H9 (cell line): ENCODE data around the gene NSMCE3. TPM values are rescaled to one million over a fixed set of nuclear protein-coding genes. Genes with fewer than 3 reads are reported as not detected.

Experiments
- DNase-seq: peaks from one replicate; pipeline ENCODE4 v3.0.0-alpha.2; 2017
- H2AFZ ChIP-seq: one replicate; pipeline ENCODE4 v1.6.1; 2013; ENCODE audit warnings: mild to moderate bottlenecking, low read length, control low read depth, moderate library complexity
- H2AK5ac ChIP-seq: 2 replicates; pipeline ENCODE4 v1.6.1; 2013; ENCODE audit warnings: low read length, control low read depth, mixed read lengths; ENCODE audit not compliant: insufficient read length
- H2BK120ac ChIP-seq: one replicate; pipeline ENCODE4 v1.6.1; 2013; ENCODE audit warnings: low read depth, mild to moderate bottlenecking, low read length, control low read depth, inconsistent platforms; ENCODE audit not compliant: poor library complexity, severe bottlenecking
- H2BK12ac ChIP-seq: 2 replicates; pipeline ENCODE4 v1.6.1; 2013; ENCODE audit warnings: low read length, control low read depth, mixed read lengths, low read depth; ENCODE audit not compliant: insufficient read length
- H2BK15ac ChIP-seq: 2 replicates; pipeline ENCODE4 v1.6.1; 2013; ENCODE audit warnings: low read depth, low read length, control low read depth
- H2BK20ac ChIP-seq: one replicate; pipeline ENCODE4 v1.6.1; 2013; ENCODE audit warnings: low read depth, mild to moderate bottlenecking, low read length, control low read depth, inconsistent platforms; ENCODE audit not compliant: poor library complexity, severe bottlenecking
- H2BK5ac ChIP-seq: 2 replicates; pipeline ENCODE4 v1.6.1; 2013; ENCODE audit warnings: low read length, control low read depth, mixed read lengths; ENCODE audit not compliant: insufficient read length
- H3K14ac ChIP-seq: 2 replicates; pipeline ENCODE4 v1.6.1; 2013; ENCODE audit warnings: low read length, control low read depth; ENCODE audit not compliant: insufficient read depth
- H3K18ac ChIP-seq: 2 replicates; pipeline ENCODE4 v1.6.1; 2013; ENCODE audit warnings: low read depth, mild to moderate bottlenecking, mixed read lengths, low read length, control low read depth; ENCODE audit not compliant: insufficient read length
- H3K23ac ChIP-seq: 2 replicates; pipeline ENCODE4 v1.6.1; 2013; ENCODE audit warnings: low read length, control low read depth, mixed read lengths, low read depth; ENCODE audit not compliant: insufficient read length
- H3K23me2 ChIP-seq: 2 replicates; pipeline ENCODE4 v1.6.1; 2013; ENCODE audit warnings: low read depth, mild to moderate bottlenecking, mixed read lengths, low read length, control low read depth; ENCODE audit not compliant: insufficient read length, poor library complexity, severe bottlenecking
- H3K27ac ChIP-seq: 2 replicates; pipeline ENCODE4 v1.5.1; 2013; ENCODE audit warnings: low read length, control low read depth, mixed read lengths, low read depth; ENCODE audit not compliant: insufficient read length
- H3K27me3 ChIP-seq: 2 replicates; pipeline ENCODE4 v1.6.1; 2013; ENCODE audit warnings: low read length, control low read depth, inconsistent platforms; ENCODE audit not compliant: insufficient read depth
- H3K4ac ChIP-seq: 2 replicates; pipeline ENCODE4 v1.6.1; 2013; ENCODE audit warnings: low read depth, mild to moderate bottlenecking, control low read depth, inconsistent platforms, low read length, moderate library complexity
- H3K4me1 ChIP-seq: 2 replicates; pipeline ENCODE4 v1.6.1; 2013; ENCODE audit warnings: low read length, control low read depth, inconsistent platforms; ENCODE audit not compliant: insufficient read depth
- H3K4me2 ChIP-seq: 2 replicates; pipeline ENCODE4 v1.6.1; 2013; ENCODE audit warnings: low read length, control low read depth, mixed read lengths; ENCODE audit not compliant: insufficient read length, insufficient read depth
- H3K56ac ChIP-seq: 2 replicates; pipeline ENCODE4 v1.6.1; 2013; ENCODE audit warnings: low read depth, mild to moderate bottlenecking, mixed read lengths, low read length, control low read depth; ENCODE audit not compliant: insufficient read length
- H3K79me1 ChIP-seq: 2 replicates; pipeline ENCODE4 v1.6.1; 2013; ENCODE audit warnings: low read depth, mild to moderate bottlenecking, moderate library complexity, low read length, control low read depth, inconsistent platforms; ENCODE audit not compliant: insufficient read depth, poor library complexity, severe bottlenecking
- H3K79me2 ChIP-seq: 2 replicates; pipeline ENCODE4 v1.6.1; 2013; ENCODE audit warnings: low read length, control low read depth, inconsistent platforms; ENCODE audit not compliant: insufficient read depth
- H3K9ac ChIP-seq: 2 replicates; pipeline ENCODE4 v1.6.1; 2013; ENCODE audit warnings: low read length, control low read depth, mixed read lengths; ENCODE audit not compliant: insufficient read length; ENCODE audit errors: extremely low read depth
- H3K9me3 ChIP-seq: one replicate; pipeline ENCODE4 v1.6.1; 2013; ENCODE audit warnings: low read depth, low read length, inconsistent platforms; ENCODE audit not compliant: control insufficient read depth
- H3T11ph ChIP-seq: one replicate; pipeline ENCODE4 v1.6.1; 2013; ENCODE audit warnings: mild to moderate bottlenecking, low read length, control low read depth, inconsistent platforms
- H4K20me1 ChIP-seq: one replicate; pipeline ENCODE4 v1.6.1; 2013; ENCODE audit not compliant: control insufficient read depth, insufficient read length, insufficient read depth
- H4K5ac ChIP-seq: 2 replicates; pipeline ENCODE4 v1.6.1; 2013; ENCODE audit warnings: low read depth, mild to moderate bottlenecking, mixed read lengths, low read length, control low read depth; ENCODE audit not compliant: insufficient read length
- H4K8ac ChIP-seq: replicated peaks from 2 replicates; pipeline ENCODE4 v1.6.1; 2013; ENCODE audit warnings: low read length, control low read depth, mixed read lengths, low read depth; ENCODE audit not compliant: insufficient read length
- H4K91ac ChIP-seq: 2 replicates; pipeline ENCODE4 v1.6.1; 2013; ENCODE audit warnings: low read depth, mild to moderate bottlenecking, moderate library complexity, mixed read lengths, low read length, control low read depth; ENCODE audit not compliant: insufficient read length
- H3K27ac Mint-ChIP-seq, 3 experiments: 2 replicates in 2 of 3; 3 replicates in 1 of 3; pipeline ENCODE4 v1.8.0; 2020 to 2021; ENCODE audit warnings: mixed read lengths in 3 of 3, mild to moderate bottlenecking in 1 of 3, moderate library complexity in 1 of 3
- H3K27me3 Mint-ChIP-seq: 2 replicates; pipeline ENCODE4 v1.8.0; 2021; ENCODE audit warnings: low read depth, mild to moderate bottlenecking, moderate library complexity, mixed read lengths
- H3K36me3 Mint-ChIP-seq, 3 experiments: 2 replicates in 2 of 3; 3 replicates in 1 of 3; pipeline ENCODE4 v1.8.0; 2020 to 2021; ENCODE audit warnings: low read depth in 3 of 3, mixed read lengths in 3 of 3; ENCODE audit not compliant: insufficient read depth in 1 of 3
- H3K4me1 Mint-ChIP-seq, 2 experiments: 2 replicates each; pipeline ENCODE4 v1.8.0; 2020; ENCODE audit warnings: mixed read lengths in 2 of 2
- H3K4me3 Mint-ChIP-seq, 2 experiments: 2 replicates in 1 of 2; 3 replicates in 1 of 2; pipeline ENCODE4 v1.8.0; 2020 to 2021; ENCODE audit warnings: mild to moderate bottlenecking in 2 of 2, mixed read lengths in 2 of 2, moderate library complexity in 1 of 2
- H3K9me3 Mint-ChIP-seq, 2 experiments: 2 replicates in 1 of 2; 3 replicates in 1 of 2; pipeline ENCODE4 v1.8.0; 2020; ENCODE audit warnings: mild to moderate bottlenecking in 2 of 2, mixed read lengths in 2 of 2, moderate library complexity in 1 of 2
- WGBS: extraction: QIAGEN DNeasy Blood & Tissue Kit; methylation state at CpG from one replicate; pipeline ENCODE4 v1.1.7; 2013; ENCODE audit warnings: missing lambda C conversion rate, low lambda C conversion rate, mixed read lengths; ENCODE audit not compliant: insufficient read length; ENCODE audit errors: extremely low coverage; 5-methylcytosine and 5-hydroxymethylcytosine counted together
- total RNA-seq: library from RNA; stranded (reverse); gene quantifications from 2 replicates; pipeline ENCODE4 v1.2.1, GENCODE V29; 2021
- TF ChIP-seq, protein P1 (sequence below): fragments of 200-600 bp; sonication (generic); conservative IDR thresholded peaks from 3 replicates; pipeline ENCODE4 v1.8.0; 2021; ENCODE audit warnings: antibody characterized with exemption, mild to moderate bottlenecking

NSMCE3 gene
- total RNA-seq, 1 experiment from 2014 or later = 6.9 TPM

- Mint-ChIP-seq H3K4me1 (no peaks in the 10 kb centered on the region), H3K36me3 (no peaks in the 10 kb centered on the region), H3K4me3 (no peak overlapping the region), H3K27me3 (no peaks in the 10 kb centered on the region), H3K9me3 (no peaks in the 10 kb centered on the region), H3K27ac (no peak overlapping the region)
- Histone ChIP-seq H3T11ph (no peak overlapping the region), H3K56ac (no peak overlapping the region), H2BK15ac (no peak overlapping the region), H3K4me2 (no peak overlapping the region), H3K27me3 (no peaks in the 10 kb centered on the region), H3K27ac (no peak overlapping the region), H3K4me1 (no peaks in the 10 kb centered on the region), H4K91ac (no peak overlapping the region), H3K79me2 (no peaks in the 10 kb centered on the region), H2BK5ac (no peak overlapping the region), H3K23me2 (no peaks in the 10 kb centered on the region), H2BK12ac (no peak overlapping the region), H3K9me3 (no peaks in the 10 kb centered on the region), H3K14ac (no peak overlapping the region), H4K20me1 (no peaks in the 10 kb centered on the region), H3K18ac (no peak overlapping the region), H2AK5ac (no peak overlapping the region), H3K23ac (no peak overlapping the region), H4K8ac (no peak overlapping the region), H3K4ac (no peak overlapping the region), H2BK20ac (no peak overlapping the region), H2BK120ac (no peak overlapping the region), H2AFZ (no peak overlapping the region), H3K9ac (no peak overlapping the region), H3K79me1 (no peaks in the 10 kb centered on the region), H4K5ac (no peak overlapping the region)
- WGBS = no CpG with 5 or more reads among the region's 7 CpGs
- DNase-seq = no peak
- TF ChIP-seq, protein P1, sequence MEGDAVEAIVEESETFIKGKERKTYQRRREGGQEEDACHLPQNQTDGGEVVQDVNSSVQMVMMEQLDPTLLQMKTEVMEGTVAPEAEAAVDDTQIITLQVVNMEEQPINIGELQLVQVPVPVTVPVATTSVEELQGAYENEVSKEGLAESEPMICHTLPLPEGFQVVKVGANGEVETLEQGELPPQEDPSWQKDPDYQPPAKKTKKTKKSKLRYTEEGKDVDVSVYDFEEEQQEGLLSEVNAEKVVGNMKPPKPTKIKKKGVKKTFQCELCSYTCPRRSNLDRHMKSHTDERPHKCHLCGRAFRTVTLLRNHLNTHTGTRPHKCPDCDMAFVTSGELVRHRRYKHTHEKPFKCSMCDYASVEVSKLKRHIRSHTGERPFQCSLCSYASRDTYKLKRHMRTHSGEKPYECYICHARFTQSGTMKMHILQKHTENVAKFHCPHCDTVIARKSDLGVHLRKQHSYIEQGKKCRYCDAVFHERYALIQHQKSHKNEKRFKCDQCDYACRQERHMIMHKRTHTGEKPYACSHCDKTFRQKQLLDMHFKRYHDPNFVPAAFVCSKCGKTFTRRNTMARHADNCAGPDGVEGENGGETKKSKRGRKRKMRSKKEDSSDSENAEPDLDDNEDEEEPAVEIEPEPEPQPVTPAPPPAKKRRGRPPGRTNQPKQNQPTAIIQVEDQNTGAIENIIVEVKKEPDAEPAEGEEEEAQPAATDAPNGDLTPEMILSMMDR = no peak
Measured at GRCh38 chr15:29308299-29308698, 38.7 kb upstream of the NSMCE3 start.
